ENCODE results near the gene STIM1.

GRCh38 chr11:3810951-3811350, 44.5 kb upstream of the STIM1 start:
- TF ChIP-seq CTCF (IDR thresholded peaks at IDR 0.05) = no peak
- no peak for TF ChIP-seq USF2 (CRISPR knock-in tag; IDR thresholded peaks at IDR 0.05)

All from WTC11 (cell line).